ENCODE measurements around the gene PRDM12. TPM values are rescaled to one million over a fixed set of nuclear protein-coding genes. Genes with fewer than 3 reads are reported as not detected.

PRDM12 gene
- total and polyA plus RNA-seq, 2 experiments from 2014 or later, result 0.11 TPM; not detected in 1

DNA sequence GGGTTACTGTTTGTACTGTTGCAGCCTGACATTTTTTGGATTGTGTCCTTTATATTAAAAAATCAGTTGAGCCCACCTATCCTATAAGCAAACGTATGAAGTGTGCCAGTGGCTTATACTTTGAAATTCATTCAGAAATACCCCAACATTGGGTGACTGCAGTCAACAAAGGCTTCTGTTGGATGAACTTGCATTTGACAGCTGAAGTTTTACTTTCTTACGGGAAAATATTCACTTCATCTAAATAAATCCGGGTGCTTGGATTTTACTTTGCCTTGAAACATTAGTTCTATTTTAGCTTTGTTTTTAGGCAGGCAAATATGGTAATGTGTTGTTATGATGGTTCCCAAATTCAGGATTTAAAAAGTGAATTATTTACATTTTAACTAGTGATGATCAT is 50.9 kb downstream of the PRDM12 start (continued):
- no peak for TF ChIP-seq ETS1 (IDR thresholded peaks at IDR 0.05)
- no peak for TF ChIP-seq REST (IDR thresholded peaks at IDR 0.05; ENCODE audit: unreplicated experiment)
- TF ChIP-seq JUNB (IDR thresholded peaks at IDR 0.05; ENCODE audit: unreplicated experiment), result no peak
- no peak for TF ChIP-seq CREB1 (CRISPR knock-in tag; IDR thresholded peaks at IDR 0.05; ENCODE audit: low read depth)

GRCh38 chr9:130718562-130718961 is 54.2 kb downstream of the PRDM12 start:
- peaks cover 21% of the 10 kb centered on the region for H3K4me1 ChIP-seq (ENCODE audit: insufficient read depth)
- ATAC-seq (no peak), DNase-seq (ENCODE audit: low spot score) (no peak)
- no peaks in the 10 kb centered on the region for H3K9me2 ChIP-seq (ENCODE audit: insufficient read depth)
- Mint-ChIP-seq H3K4me1 (peaks cover 19% of the 10 kb centered on the region), H3K4me3 (no peak overlapping the region), H3K36me3 (ENCODE audit: low read depth) (no peaks in the 10 kb centered on the region), H3K27ac (0 out of 2 replicates have a peak overlapping the region, but pooled peaks have one; percentile 31), H3K9me3 (no peaks in the 10 kb centered on the region), H3K27me3 (ENCODE audit: insufficient read depth, low read depth, poor library complexity) (peaks cover 5% of the 10 kb centered on the region)
- no peak overlapping the region for H3K27ac ChIP-seq (ENCODE audit: low read depth)
- H3K79me2 ChIP-seq (replicated peaks; ENCODE audit: insufficient read depth), result peaks cover 87% of the 10 kb centered on the region
- H3K4me2 ChIP-seq, result no peak overlapping the region
- H3F3A ChIP-seq (replicated peaks; ENCODE audit: low read depth), result no peaks in the 10 kb centered on the region
- peaks cover 31% of the 10 kb centered on the region for H4K20me1 ChIP-seq (replicated peaks; ENCODE audit: insufficient read depth)
- H3K36me3 ChIP-seq (ENCODE audit: insufficient read depth), result no peaks in the 10 kb centered on the region
- no peak overlapping the region for H3K4me3 ChIP-seq
- no peaks in the 10 kb centered on the region for H3K27me3 ChIP-seq (ENCODE audit: insufficient read depth)
- no peak overlapping the region for H2AFZ ChIP-seq
- TF ChIP-seq ZNF114 (CRISPR knock-in tag; IDR thresholded peaks at IDR 0.05) (no peak), EZH2 (IDR thresholded peaks at IDR 0.05; ENCODE audit: low read depth, unreplicated experiment) (no peak), ETS1 (IDR thresholded peaks at IDR 0.05) (no peak), JUNB (IDR thresholded peaks at IDR 0.05; ENCODE audit: unreplicated experiment) (no peak), POLR2AphosphoS5 (IDR thresholded peaks at IDR 0.05; ENCODE audit: low read depth) (no peak), STAT1 (IDR thresholded peaks at IDR 0.05; ENCODE audit: unreplicated experiment) (no peak), CREB1 (CRISPR knock-in tag; IDR thresholded peaks at IDR 0.05; ENCODE audit: low read depth) (no peak), EZH2phosphoT487 (IDR thresholded peaks at IDR 0.05; ENCODE audit: unreplicated experiment) (no peak)
- TF ChIP-seq, protein P1, sequence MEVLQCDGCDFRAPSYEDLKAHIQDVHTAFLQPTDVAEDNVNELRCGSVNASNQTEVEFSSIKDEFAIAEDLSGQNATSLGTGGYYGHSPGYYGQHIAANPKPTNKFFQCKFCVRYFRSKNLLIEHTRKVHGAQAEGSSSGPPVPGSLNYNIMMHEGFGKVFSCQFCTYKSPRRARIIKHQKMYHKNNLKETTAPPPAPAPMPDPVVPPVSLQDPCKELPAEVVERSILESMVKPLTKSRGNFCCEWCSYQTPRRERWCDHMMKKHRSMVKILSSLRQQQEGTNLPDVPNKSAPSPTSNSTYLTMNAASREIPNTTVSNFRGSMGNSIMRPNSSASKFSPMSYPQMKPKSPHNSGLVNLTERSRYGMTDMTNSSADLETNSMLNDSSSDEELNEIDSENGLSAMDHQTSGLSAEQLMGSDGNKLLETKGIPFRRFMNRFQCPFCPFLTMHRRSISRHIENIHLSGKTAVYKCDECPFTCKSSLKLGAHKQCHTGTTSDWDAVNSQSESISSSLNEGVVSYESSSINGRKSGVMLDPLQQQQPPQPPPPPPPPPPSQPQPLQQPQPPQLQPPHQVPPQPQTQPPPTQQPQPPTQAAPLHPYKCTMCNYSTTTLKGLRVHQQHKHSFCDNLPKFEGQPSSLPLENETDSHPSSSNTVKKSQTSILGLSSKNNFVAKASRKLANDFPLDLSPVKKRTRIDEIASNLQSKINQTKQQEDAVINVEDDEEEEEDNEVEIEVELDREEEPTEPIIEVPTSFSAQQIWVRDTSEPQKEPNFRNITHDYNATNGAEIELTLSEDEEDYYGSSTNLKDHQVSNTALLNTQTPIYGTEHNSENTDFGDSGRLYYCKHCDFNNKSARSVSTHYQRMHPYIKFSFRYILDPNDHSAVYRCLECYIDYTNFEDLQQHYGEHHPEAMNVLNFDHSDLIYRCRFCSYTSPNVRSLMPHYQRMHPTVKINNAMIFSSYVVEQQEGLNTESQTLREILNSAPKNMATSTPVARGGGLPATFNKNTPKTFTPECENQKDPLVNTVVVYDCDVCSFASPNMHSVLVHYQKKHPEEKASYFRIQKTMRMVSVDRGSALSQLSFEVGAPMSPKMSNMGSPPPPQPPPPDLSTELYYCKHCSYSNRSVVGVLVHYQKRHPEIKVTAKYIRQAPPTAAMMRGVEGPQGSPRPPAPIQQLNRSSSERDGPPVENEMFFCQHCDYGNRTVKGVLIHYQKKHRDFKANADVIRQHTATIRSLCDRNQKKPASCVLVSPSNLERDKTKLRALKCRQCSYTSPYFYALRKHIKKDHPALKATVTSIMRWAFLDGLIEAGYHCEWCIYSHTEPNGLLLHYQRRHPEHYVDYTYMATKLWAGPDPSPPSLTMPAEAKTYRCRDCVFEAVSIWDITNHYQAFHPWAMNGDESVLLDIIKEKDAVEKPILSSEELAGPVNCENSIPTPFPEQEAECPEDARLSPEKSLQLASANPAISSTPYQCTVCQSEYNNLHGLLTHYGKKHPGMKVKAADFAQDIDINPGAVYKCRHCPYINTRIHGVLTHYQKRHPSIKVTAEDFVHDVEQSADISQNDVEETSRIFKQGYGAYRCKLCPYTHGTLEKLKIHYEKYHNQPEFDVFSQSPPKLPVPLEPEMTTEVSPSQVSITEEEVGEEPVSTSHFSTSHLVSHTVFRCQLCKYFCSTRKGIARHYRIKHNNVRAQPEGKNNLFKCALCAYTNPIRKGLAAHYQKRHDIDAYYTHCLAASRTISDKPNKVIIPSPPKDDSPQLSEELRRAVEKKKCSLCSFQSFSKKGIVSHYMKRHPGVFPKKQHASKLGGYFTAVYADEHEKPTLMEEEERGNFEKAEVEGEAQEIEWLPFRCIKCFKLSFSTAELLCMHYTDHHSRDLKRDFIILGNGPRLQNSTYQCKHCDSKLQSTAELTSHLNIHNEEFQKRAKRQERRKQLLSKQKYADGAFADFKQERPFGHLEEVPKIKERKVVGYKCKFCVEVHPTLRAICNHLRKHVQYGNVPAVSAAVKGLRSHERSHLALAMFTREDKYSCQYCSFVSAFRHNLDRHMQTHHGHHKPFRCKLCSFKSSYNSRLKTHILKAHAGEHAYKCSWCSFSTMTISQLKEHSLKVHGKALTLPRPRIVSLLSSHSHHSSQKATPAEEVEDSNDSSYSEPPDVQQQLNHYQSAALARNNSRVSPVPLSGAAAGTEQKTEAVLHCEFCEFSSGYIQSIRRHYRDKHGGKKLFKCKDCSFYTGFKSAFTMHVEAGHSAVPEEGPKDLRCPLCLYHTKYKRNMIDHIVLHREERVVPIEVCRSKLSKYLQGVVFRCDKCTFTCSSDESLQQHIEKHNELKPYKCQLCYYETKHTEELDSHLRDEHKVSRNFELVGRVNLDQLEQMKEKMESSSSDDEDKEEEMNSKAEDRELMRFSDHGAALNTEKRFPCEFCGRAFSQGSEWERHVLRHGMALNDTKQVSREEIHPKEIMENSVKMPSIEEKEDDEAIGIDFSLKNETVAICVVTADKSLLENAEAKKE (CRISPR knock-in tag; IDR thresholded peaks at IDR 0.05), result no peak

Measured in GM23338 (cell line).